Choroid plexus epithelial cell (primary cell): Measurements from ENCODE around the gene CLOCK.

ENCODE experiments used
- DNase-seq: peaks from one replicate; pipeline ENCODE4 v3.0.0-alpha.2; 2010; ENCODE audit warnings: low read depth
- H3K4me3 ChIP-seq: 2 replicates; pipeline ENCODE4 v1.5.1; 2011; ENCODE audit warnings: low read depth, mild to moderate bottlenecking, control low read depth, low read length, moderate library complexity
- CTCF ChIP-seq: conservative IDR thresholded peaks from 2 replicates; pipeline ENCODE4 v1.5.1; 2011; ENCODE audit warnings: low read depth, mild to moderate bottlenecking, control low read depth, inconsistent platforms, low read length, moderate library complexity

The CLOCK gene

DNA sequence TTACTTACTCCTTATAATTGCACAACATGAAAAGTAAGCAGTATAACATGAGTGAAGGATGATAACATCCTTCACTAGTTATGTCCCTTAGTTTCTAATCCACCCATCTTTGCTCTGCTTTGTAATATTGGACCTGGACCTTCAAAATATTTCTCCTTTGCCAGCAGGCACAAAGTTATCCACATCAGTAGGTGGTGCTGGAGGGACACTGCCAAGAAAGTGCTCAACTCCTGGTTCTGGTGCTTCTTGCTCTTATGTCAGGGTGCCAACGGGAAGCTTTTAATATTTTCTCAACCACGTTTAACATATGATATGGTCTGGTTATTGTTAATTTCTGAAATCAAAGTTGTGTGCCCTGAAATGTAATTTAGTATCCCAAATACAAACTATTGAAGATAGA is 101.9 kb downstream of the CLOCK start:
- peak; percentile 71 for TF ChIP-seq CTCF
- no peak overlapping the region for H3K4me3 ChIP-seq
- peak; percentile 70 for DNase-seq

DNA sequence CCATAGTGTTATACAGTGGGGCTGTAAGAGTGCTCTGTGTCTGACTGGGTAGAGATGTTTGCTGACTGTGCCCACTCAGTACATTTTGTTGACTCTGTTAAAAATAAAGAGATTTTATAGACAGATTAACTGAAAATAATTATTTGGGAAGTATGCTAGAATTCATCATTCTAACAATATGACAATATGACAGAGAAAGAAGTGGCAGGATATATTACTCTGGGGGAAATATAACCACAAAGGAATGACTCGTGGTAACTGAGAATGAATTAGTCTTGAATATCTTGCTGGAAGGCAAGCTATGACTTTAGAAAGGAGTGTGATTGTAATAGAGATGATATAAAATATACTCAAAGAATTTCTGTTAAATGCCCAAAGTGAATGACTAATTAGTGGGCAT is 104.2 kb downstream of the CLOCK start:
- no peak for TF ChIP-seq CTCF
- no peak for DNase-seq
- no peak overlapping the region for H3K4me3 ChIP-seq

DNA sequence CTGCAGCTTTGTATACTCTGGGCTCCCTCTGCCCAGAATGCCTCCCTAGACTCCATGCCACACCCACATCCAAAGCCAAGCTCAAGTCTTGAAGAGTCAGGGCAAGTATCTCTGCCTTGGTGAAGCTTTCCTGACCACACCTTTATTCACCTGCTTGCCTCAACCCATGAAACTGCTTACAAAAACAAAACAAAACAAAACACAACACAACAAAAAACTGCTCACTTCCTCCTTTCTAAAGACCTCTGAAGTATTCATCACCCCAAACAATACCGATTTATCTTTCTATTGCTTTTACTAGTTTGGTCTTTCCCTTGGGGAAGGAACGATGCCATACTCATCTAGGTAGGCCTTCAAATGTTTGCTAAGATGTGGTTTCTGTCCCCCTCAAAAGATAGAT is 105.9 kb downstream of the CLOCK start:
- H3K4me3 ChIP-seq, result no peak overlapping the region
- DNase-seq, result no peak
- TF ChIP-seq CTCF, result no peak

DNA sequence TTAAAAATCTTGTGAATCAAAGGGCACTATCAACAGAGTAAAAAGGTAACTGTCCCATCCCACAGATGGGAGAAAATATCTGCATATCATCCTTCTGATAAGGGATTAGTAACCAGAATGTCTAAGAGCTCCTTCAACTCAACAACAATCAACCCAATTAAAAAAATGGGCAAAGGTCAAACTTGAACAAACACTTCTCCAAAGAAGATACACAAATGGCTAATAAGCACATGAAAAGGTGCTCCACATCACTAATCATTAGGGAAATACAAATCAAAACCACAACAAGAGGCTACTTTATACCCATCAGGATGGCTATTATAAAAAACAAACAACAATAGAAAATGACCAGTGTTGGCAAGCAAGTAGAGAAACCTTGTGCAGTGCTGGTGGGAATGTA is 107.7 kb downstream of the CLOCK start:
- no peak for DNase-seq
- no peak for TF ChIP-seq CTCF
- H3K4me3 ChIP-seq, result no peak overlapping the region

- no peak overlapping the region for H3K4me3 ChIP-seq
- DNase-seq, result no peak
- TF ChIP-seq CTCF, result no peak
These were observed 108.4 kb downstream of the CLOCK start for GRCh38 chr4:55438314-55438713.

GRCh38 chr4:55437823-55438222 is 108.9 kb downstream of the CLOCK start:
- no peak for TF ChIP-seq CTCF
- H3K4me3 ChIP-seq, result no peak overlapping the region
- no peak for DNase-seq

GRCh38 chr4:55437356-55437796 is 109.3 kb downstream of the CLOCK start:
- H3K4me3 ChIP-seq, result no peak overlapping the region
- DNase-seq, result peak; percentile 73
- no peak for TF ChIP-seq CTCF
